Activated effector memory CD4-positive, alpha-beta T cell treated with anti-CD3 and anti-CD28 coated beads, Interleukin-2, amount 50 U/mL, for 16 hours (primary cell): Measurements from ENCODE around the gene HDAC10.

Experiments used
- DNase-seq: peaks from one replicate; pipeline ENCODE4 v3.0.0-alpha.2; 2020

HDAC10 gene

DNA sequence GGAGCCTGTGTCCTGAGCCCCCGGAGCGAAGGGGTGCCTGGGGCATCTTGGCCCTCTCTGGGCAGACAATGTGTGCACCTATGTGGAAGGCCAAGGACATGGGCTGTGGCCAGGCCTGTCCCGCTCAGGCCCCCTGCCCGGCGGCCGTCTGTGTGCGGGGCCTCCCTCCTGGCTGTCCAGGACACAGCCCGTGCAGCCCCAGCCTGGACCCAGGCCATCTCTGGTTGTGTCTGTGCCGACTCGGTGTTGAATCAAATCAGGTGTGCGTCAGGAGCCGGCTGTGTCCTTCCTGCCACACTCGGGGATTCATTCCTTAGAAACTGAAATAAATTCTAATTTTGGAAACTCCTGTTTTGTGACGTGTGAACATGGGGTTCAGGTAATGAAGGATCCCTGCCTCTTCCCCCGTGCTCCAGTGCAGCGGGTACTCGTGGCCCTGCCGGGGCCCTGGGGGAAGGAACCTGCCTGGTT is 51.8 kb downstream of the HDAC10 start:
- DNase-seq = no peak

DNA sequence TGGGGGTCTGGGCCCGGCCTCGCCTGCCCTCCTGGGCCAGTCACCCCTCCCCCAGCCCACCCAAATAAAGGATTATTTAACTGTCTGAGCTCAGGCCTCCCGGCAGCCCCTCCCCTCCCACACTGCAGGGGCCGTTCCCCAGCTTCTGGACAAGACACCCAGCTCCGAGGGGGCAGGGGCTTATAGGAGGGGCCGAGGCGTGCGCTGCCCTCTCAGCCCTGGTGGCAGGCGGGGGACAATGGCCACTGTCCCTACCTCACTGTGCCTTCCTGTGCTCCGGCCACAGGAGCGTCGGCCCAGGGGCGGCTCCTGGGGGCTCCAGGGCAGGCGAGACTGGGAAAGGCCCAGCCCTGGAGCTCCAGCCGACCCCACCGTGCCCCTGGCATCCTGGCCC is 52.4 kb downstream of the HDAC10 start:
- no peak for DNase-seq

DNA sequence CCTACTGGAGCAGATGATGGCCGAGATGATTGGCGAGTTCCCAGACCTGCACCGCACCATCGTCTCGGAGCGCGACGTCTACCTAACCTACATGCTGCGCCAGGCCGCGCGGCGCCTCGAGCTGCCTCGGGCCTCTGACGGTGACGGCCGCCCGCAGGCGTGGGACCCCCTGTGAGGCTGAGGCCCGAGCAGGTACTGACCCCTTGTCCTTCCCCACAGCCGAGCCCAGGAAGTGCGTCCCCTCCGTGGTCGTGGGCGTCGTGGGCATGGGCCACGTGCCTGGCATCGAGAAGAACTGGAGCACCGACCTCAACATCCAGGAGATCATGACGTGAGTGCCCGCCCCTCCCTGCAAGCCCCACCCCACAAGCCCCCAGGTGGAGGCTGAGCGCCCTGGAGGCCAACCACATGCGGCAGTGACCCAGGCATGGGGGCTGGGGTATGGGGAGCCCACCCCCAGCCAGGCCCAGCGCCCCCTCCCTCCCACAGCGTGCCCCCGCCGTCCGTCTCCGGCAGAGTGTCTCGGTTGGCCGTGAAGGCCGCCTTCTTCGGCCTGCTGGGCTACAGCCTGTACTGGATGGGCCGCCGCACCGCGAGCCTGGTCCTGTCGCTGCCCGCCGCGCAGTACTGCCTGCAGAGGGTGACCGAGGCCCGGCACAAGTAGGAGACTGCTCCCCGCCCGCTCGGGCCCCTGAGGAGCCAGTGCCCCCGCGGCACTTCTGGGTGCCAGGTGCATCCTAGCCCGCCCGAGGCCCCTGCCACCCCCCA is 53.0 kb downstream of the HDAC10 start:
- no peak for DNase-seq

DNA sequence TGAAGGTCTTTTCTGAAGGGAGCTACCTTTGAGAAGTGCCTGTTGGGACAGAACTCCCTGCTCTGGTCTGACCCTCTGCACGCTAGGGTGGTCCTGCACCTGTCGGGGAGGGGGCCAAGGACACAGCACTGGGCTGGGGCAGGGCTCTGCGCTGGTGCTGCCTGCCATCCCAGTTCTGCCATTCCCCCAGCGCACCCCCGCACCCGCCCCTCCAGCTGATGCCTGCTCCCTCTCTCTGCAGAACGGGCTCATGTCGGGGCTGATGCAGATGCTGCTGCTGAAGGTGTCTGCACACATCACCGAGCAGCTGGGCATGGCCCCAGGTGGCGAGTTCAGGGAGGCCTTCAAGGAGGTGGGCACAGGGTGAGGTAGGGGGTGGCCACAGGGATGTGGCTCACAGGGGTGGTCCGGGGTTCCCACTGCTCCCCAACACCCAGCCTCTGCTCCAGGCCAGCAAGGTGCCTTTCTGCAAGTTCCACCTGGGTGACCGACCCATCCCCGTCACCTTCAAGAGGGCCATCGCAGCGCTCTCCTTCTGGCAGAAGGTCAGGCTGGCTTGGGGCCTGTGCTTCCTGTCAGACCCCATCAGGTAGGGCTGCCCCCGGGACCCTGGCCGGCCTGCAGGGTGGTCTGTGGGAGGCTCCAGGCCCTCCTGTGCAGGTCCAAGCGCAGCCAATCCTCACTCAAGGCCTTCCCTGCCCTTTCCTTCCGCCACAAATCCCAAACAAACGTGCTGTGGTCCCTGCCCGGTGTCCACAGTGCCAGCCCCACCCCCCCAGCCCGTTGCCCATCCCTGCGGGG is 53.9 kb downstream of the HDAC10 start:
- DNase-seq = no peak

DNA sequence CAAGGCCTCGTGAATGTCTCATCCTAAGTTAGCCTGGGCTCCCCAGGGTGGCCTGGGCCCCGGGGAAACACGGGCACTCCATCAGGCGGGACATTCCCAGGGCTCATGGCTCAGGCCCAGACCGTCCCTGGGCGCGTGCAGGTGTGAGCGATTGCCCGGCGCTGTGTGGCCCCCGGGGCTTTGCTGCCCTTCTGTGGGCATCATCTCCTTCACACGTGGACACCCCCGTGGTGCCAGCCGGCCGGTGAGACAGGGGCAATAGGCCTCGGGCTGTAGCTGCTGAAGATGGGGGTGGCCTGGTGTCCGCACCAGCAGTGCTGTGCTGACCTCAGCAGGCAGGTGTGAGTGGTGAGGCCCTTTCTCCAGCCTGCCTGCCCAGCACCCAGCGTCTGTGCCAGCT is 54.8 kb downstream of the HDAC10 start:
- DNase-seq = no peak
